ENCODE results near the gene PLXNA4.

- no peak for TF ChIP-seq CTCF (IDR thresholded peaks at IDR 0.05)
- no peak for TF ChIP-seq E2F4 (CRISPR knock-in tag; IDR thresholded peaks at IDR 0.05; ENCODE audit: borderline replicate concordance, low read depth)
- no peak for TF ChIP-seq ATF3 (CRISPR knock-in tag; conservative IDR thresholded peaks at IDR 0.05)
- no peak for TF ChIP-seq ELF4 (CRISPR knock-in tag; IDR thresholded peaks at IDR 0.05; ENCODE audit: low read depth)
- TF ChIP-seq ZBTB21 (CRISPR knock-in tag; IDR thresholded peaks at IDR 0.05; ENCODE audit: borderline replicate concordance), result no peak
- no peak for TF ChIP-seq AR (CRISPR knock-in tag; IDR thresholded peaks at IDR 0.05)
- no peak for TF ChIP-seq HMGXB4 (CRISPR knock-in tag; IDR thresholded peaks at IDR 0.05)
These were observed 199.8 kb downstream of the PLXNA4 start for GRCh38 chr7:132376361-132377013.

Measured in WTC11 (cell line).